IPS-20b (cell line): ENCODE results near the gene DEFB114.

Source experiments
- H3K27ac ChIP-seq: one replicate; pipeline ENCODE4 v1.5.1; 2013; ENCODE audit warnings: low read length
- H3K27me3 ChIP-seq: 2 replicates; pipeline ENCODE4 v1.6.1; 2013; ENCODE audit warnings: mild to moderate bottlenecking, low read length, inconsistent platforms; ENCODE audit not compliant: insufficient read depth
- H3K36me3 ChIP-seq: 2 replicates; pipeline ENCODE4 v1.6.1; 2013; ENCODE audit warnings: low read depth, mild to moderate bottlenecking, inconsistent platforms, low read length, moderate library complexity; ENCODE audit not compliant: insufficient read depth
- H3K4me1 ChIP-seq: 2 replicates; pipeline ENCODE4 v1.6.1; 2013; ENCODE audit warnings: mild to moderate bottlenecking, control low read depth, inconsistent platforms, low read length, moderate library complexity; ENCODE audit not compliant: insufficient read depth
- H3K4me3 ChIP-seq: 2 replicates; pipeline ENCODE4 v1.5.1; 2013; ENCODE audit warnings: mild to moderate bottlenecking, low read length, inconsistent platforms
- H3K9ac ChIP-seq: 2 replicates; pipeline ENCODE4 v1.6.1; 2013; ENCODE audit warnings: low read depth, mild to moderate bottlenecking, inconsistent platforms, low read length, moderate library complexity
- H3K9me3 ChIP-seq: 2 replicates; pipeline ENCODE4 v1.6.1; 2013; ENCODE audit warnings: mild to moderate bottlenecking, low read depth, low read length, inconsistent platforms; ENCODE audit not compliant: insufficient read depth

DEFB114 gene

GRCh38 chr6:49964064-49964463 lies at the start of gene DEFB114:
Gene DEFB114 (minus strand): TSS chr6:49964164. CDS start chr6:49964105, 59 bp downstream.
- peaks cover 26% of the 10 kb centered on the region; the same call in 1 of the 2 replicates for H3K4me1 ChIP-seq
- H3K36me3 ChIP-seq = no peaks in the 10 kb centered on the region
- H3K27ac ChIP-seq = no peak within 1 kb of the TSS
- no peak within 1 kb of the TSS for H3K4me3 ChIP-seq
- no peaks in the 10 kb centered on the region for H3K27me3 ChIP-seq
- no peak within 1 kb of the TSS for H3K9ac ChIP-seq
- no peaks in the 10 kb centered on the region; the same call in 1 of the 2 replicates for H3K9me3 ChIP-seq

GRCh38 chr6:50007819-50008218 lies 43.9 kb upstream of the DEFB114 start:
- H3K4me1 ChIP-seq = peaks cover 5% of the 10 kb centered on the region; the same call in 1 of the 2 replicates
- no peaks in the 10 kb centered on the region for H3K27me3 ChIP-seq
- H3K27ac ChIP-seq = no peak overlapping the region
- no peaks in the 10 kb centered on the region for H3K36me3 ChIP-seq
- no peak overlapping the region for H3K4me3 ChIP-seq
- H3K9me3 ChIP-seq = no peaks in the 10 kb centered on the region
- no peak overlapping the region for H3K9ac ChIP-seq

- no peak overlapping the region for H3K4me3 ChIP-seq
- no peaks in the 10 kb centered on the region for H3K36me3 ChIP-seq
- no peaks in the 10 kb centered on the region for H3K27me3 ChIP-seq
- peaks cover 5% of the 10 kb centered on the region; the same call in 1 of the 2 replicates for H3K4me1 ChIP-seq
- H3K9ac ChIP-seq = no peak overlapping the region
- no peak overlapping the region for H3K27ac ChIP-seq
- H3K9me3 ChIP-seq = no peaks in the 10 kb centered on the region
These were observed 39.2 kb upstream of the DEFB114 start for GRCh38 chr6:50003139-50003538.

- Histone ChIP-seq H3K36me3 (no peaks in the 10 kb centered on the region), H3K27me3 (no peaks in the 10 kb centered on the region), H3K27ac (no peak overlapping the region), H3K4me3 (no peak overlapping the region), H3K9me3 (no peaks in the 10 kb centered on the region), H3K4me1 (no peaks in the 10 kb centered on the region), H3K9ac (no peak overlapping the region)
These were observed 31.3 kb upstream of the DEFB114 start for GRCh38 chr6:49995278-49995677.

GRCh38 chr6:49988900-49989299 lies 24.9 kb upstream of the DEFB114 start:
- H3K36me3 ChIP-seq = no peaks in the 10 kb centered on the region
- H3K4me1 ChIP-seq = no peaks in the 10 kb centered on the region; the same call in 1 of the 2 replicates
- H3K4me3 ChIP-seq = no peak overlapping the region

GRCh38 chr6:49987749-49988148 lies 23.8 kb upstream of the DEFB114 start:
- H3K4me3 ChIP-seq = no peak overlapping the region
- H3K4me1 ChIP-seq = no peaks in the 10 kb centered on the region; the same call in 1 of the 2 replicates
- H3K27me3 ChIP-seq = no peaks in the 10 kb centered on the region
- H3K27ac ChIP-seq = no peak overlapping the region
- H3K36me3 ChIP-seq = no peaks in the 10 kb centered on the region
- H3K9ac ChIP-seq = no peak overlapping the region
- 0 out of 2 replicates have a peak, but pooled peaks cover 3% of the 10 kb centered on the region for H3K9me3 ChIP-seq

More at GRCh38 chr6:49988900-49989299, 24.9 kb upstream of the DEFB114 start:
- Histone ChIP-seq H3K27ac (no peak overlapping the region), H3K9ac (no peak overlapping the region), H3K9me3 (no peaks in the 10 kb centered on the region), H3K27me3 (no peaks in the 10 kb centered on the region)

GRCh38 chr6:49986551-49986950 lies 22.6 kb upstream of the DEFB114 start:
- H3K9ac ChIP-seq = no peak overlapping the region
- H3K4me3 ChIP-seq = no peak overlapping the region
- H3K4me1 ChIP-seq = no peaks in the 10 kb centered on the region; the same call in 1 of the 2 replicates
- H3K27ac ChIP-seq = no peak overlapping the region
- no peaks in the 10 kb centered on the region for H3K27me3 ChIP-seq
- no peaks in the 10 kb centered on the region for H3K36me3 ChIP-seq
- H3K9me3 ChIP-seq = 0 out of 2 replicates have a peak, but pooled peaks cover 4% of the 10 kb centered on the region

- H3K27ac ChIP-seq = no peak overlapping the region
- no peak overlapping the region for H3K9ac ChIP-seq
- H3K9me3 ChIP-seq = 0 out of 2 replicates have a peak, but pooled peaks cover 4% of the 10 kb centered on the region
These were observed 18.1 kb upstream of the DEFB114 start for GRCh38 chr6:49982046-49982445.

GRCh38 chr6:49980898-49981297 lies 16.9 kb upstream of the DEFB114 start:
- H3K9me3 ChIP-seq = 0 out of 2 replicates have a peak, but pooled peaks cover 4% of the 10 kb centered on the region
- H3K36me3 ChIP-seq = no peaks in the 10 kb centered on the region
- H3K4me1 ChIP-seq = no peaks in the 10 kb centered on the region
- no peak overlapping the region for H3K4me3 ChIP-seq
- no peak overlapping the region for H3K9ac ChIP-seq
- H3K27ac ChIP-seq = no peak overlapping the region
- no peaks in the 10 kb centered on the region for H3K27me3 ChIP-seq

More at GRCh38 chr6:49982046-49982445, 18.1 kb upstream of the DEFB114 start:
- no peaks in the 10 kb centered on the region for H3K27me3 ChIP-seq
- no peaks in the 10 kb centered on the region; the same call in 1 of the 2 replicates for H3K4me1 ChIP-seq
- H3K36me3 ChIP-seq = no peaks in the 10 kb centered on the region
- H3K4me3 ChIP-seq = no peak overlapping the region

GRCh38 chr6:49979584-49979983 lies 15.6 kb upstream of the DEFB114 start:
- Histone ChIP-seq H3K9me3 (0 out of 2 replicates have a peak, but pooled peaks cover 4% of the 10 kb centered on the region), H3K27me3 (no peaks in the 10 kb centered on the region), H3K36me3 (no peaks in the 10 kb centered on the region), H3K9ac (no peak overlapping the region), H3K4me1 (no peaks in the 10 kb centered on the region), H3K27ac (no peak overlapping the region), H3K4me3 (no peak overlapping the region)

GRCh38 chr6:49978332-49979226 lies 14.6 kb upstream of the DEFB114 start:
- Histone ChIP-seq H3K9me3 (0 out of 2 replicates have a peak, but pooled peaks cover 4% of the 10 kb centered on the region), H3K4me1 (no peaks in the 10 kb centered on the region), H3K27ac (no peak overlapping the region), H3K9ac (no peak overlapping the region), H3K27me3 (no peaks in the 10 kb centered on the region), H3K36me3 (no peaks in the 10 kb centered on the region), H3K4me3 (no peak overlapping the region)

- Histone ChIP-seq H3K27ac (no peak within 1 kb of the TSS), H3K27me3 (no peaks in the 10 kb centered on the region), H3K9me3 (no peaks in the 10 kb centered on the region), H3K36me3 (no peaks in the 10 kb centered on the region), H3K9ac (no peak within 1 kb of the TSS), H3K4me1 (peaks cover 30% of the 10 kb centered on the region; the same call in 1 of the 2 replicates), H3K4me3 (no peak within 1 kb of the TSS)
These were observed 5.6 kb upstream of the DEFB114 start, which contains the start of gene DEFB113 for GRCh38 chr6:49969605-49970004. Gene DEFB113 (minus strand): TSS chr6:49969625. CDS start chr6:49969625, 0 bp downstream.
